Measurements from ENCODE around the gene ZNF337.

- TF ChIP-seq POLR2A (IDR thresholded peaks at IDR 0.05), result no peak
- TF ChIP-seq, protein P1, sequence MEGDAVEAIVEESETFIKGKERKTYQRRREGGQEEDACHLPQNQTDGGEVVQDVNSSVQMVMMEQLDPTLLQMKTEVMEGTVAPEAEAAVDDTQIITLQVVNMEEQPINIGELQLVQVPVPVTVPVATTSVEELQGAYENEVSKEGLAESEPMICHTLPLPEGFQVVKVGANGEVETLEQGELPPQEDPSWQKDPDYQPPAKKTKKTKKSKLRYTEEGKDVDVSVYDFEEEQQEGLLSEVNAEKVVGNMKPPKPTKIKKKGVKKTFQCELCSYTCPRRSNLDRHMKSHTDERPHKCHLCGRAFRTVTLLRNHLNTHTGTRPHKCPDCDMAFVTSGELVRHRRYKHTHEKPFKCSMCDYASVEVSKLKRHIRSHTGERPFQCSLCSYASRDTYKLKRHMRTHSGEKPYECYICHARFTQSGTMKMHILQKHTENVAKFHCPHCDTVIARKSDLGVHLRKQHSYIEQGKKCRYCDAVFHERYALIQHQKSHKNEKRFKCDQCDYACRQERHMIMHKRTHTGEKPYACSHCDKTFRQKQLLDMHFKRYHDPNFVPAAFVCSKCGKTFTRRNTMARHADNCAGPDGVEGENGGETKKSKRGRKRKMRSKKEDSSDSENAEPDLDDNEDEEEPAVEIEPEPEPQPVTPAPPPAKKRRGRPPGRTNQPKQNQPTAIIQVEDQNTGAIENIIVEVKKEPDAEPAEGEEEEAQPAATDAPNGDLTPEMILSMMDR (IDR thresholded peaks at IDR 0.05), result no peak
These were observed 3.3 kb upstream of the ZNF337 start for GRCh38 chr20:25699914-25700313.
